NK-92 (cell line): ENCODE data around the gene SNW1.
"Not testable (repeated sequence)": the region's sequence is repeated elsewhere in the genome, so short reads cannot be mapped to it uniquely, and the experiment has no call there.

Experiments
- DNase-seq: peaks from one replicate; lab custom pipeline; 2025; ENCODE audit not compliant: unreplicated experiment; lab: John Stamatoyannopoulos, UW

Gene SNW1

GRCh38 chr14:77760381-77761204 is at the start of gene SNW1:
TSS of gene SNW1 (minus strand) at chr14:77761156. CDS start at chr14:77761127, 29 bp downstream.
- peak; percentile 35 for DNase-seq

GRCh38 chr14:77809011-77809410 is 48.1 kb upstream of the SNW1 start:
- DNase-seq = no peak

- no peak for DNase-seq
Observed at GRCh38 chr14:77808250-77808649, 47.3 kb upstream of the SNW1 start.

- no peak for DNase-seq
Observed at GRCh38 chr14:77805706-77806105, 44.8 kb upstream of the SNW1 start.

GRCh38 chr14:77804592-77804991 is 43.6 kb upstream of the SNW1 start:
- DNase-seq = no peak

- DNase-seq = no peak
Observed at GRCh38 chr14:77800814-77801213, 39.9 kb upstream of the SNW1 start.

GRCh38 chr14:77799863-77800730 is 39.1 kb upstream of the SNW1 start, which contains the start of gene ADCK1:
TSS of gene ADCK1 (plus strand) at chr14:77800109. CDS start at chr14:77818979, 18,870 bp downstream.
- no peak for DNase-seq

- DNase-seq = not testable (repeated sequence)
Observed at GRCh38 chr14:77799456-77799855, 38.5 kb upstream of the SNW1 start.

GRCh38 chr14:77794357-77794756 is 33.4 kb upstream of the SNW1 start:
- no peak for DNase-seq

- not testable (repeated sequence) for DNase-seq
Observed at GRCh38 chr14:77793255-77793654, 32.3 kb upstream of the SNW1 start.

- no peak for DNase-seq
Observed at GRCh38 chr14:77791225-77791600, 30.3 kb upstream of the SNW1 start.

- no peak for DNase-seq
Observed at GRCh38 chr14:77790566-77791224, 29.7 kb upstream of the SNW1 start.

- DNase-seq = no peak
Observed at GRCh38 chr14:77786148-77786547, 25.2 kb upstream of the SNW1 start.

- DNase-seq = no peak
Observed at GRCh38 chr14:77782202-77782601, 21.2 kb upstream of the SNW1 start.

- not testable (repeated sequence) for DNase-seq
Observed at GRCh38 chr14:77773966-77774365, 13.0 kb upstream of the SNW1 start.

GRCh38 chr14:77768442-77769069 is 7.6 kb upstream of the SNW1 start:
- not testable (repeated sequence) for DNase-seq

- DNase-seq = no peak
Observed at GRCh38 chr14:77763978-77764377, 3.0 kb upstream of the SNW1 start.

GRCh38 chr14:77763316-77763715 is 2.4 kb upstream of the SNW1 start:
- no peak for DNase-seq

- no peak for DNase-seq
Observed at GRCh38 chr14:77761205-77761931, 412 bp upstream of the SNW1 start.

- no peak for DNase-seq
Observed at GRCh38 chr14:77752799-77753516, 8.0 kb downstream of the SNW1 start.
